GM12878 (cell line): ENCODE measurements around the gene MIEF1. TPM values are rescaled to one million over a fixed set of nuclear protein-coding genes. Genes with fewer than 3 reads are reported as not detected.

Experiments
- ATAC-seq: fragments of 200-7000 bp; cut with Tn5 transposase; 3 replicates; pipeline ENCODE4 v1.9.1; 2020; ENCODE audit warnings: mild to moderate bottlenecking, moderate library complexity
- BruUV-seq: library from RNA; stranded (reverse); fragments of 400-500 nt; replicated peaks from 2 replicates; lab custom pipeline; 2021; lab: Mats Ljungman, UMichigan
- CTCF ChIA-PET: fragments of 300-600 bp; sonication (Branson Sonifier 250); formaldehyde crosslinking; extraction: SDS; loops from one replicate; lab custom pipeline; 2021; ENCODE audit warnings: inconsistent platforms; lab: Yijun Ruan, JAX
- POLR2A ChIA-PET: fragments of 350-600 bp; formaldehyde crosslinking; extraction: SDS; loops from one replicate; lab custom pipeline; 2021; ENCODE audit warnings: inconsistent platforms; lab: Charles Lee
- RAD21 ChIA-PET: fragments of 300-600 bp; sonication (Branson Sonifier 250); formaldehyde crosslinking; loops from one replicate; lab custom pipeline; 2023; ENCODE audit warnings: antibody characterized with exemption; ENCODE audit not compliant: unreplicated experiment; lab: Charles Lee
- SMC1A ChIA-PET: fragments of 300-600 bp; sonication (Branson Sonifier 250); formaldehyde crosslinking; loops from one replicate; lab custom pipeline; 2023; ENCODE audit not compliant: unreplicated experiment, uncharacterized antibody; lab: Charles Lee
- DNase-seq: peaks from one replicate; pipeline ENCODE4 v3.0.0-alpha.2; 2011; ENCODE audit warnings: low read depth, low spot score
- FAIRE-seq: peaks from 3 replicates; lab custom pipeline; 2011; peaks lifted over from hg19 to GRCh38; lab: Jason Lieb, UNC
- H2AFZ ChIP-seq: 2 replicates; pipeline ENCODE4 v1.6.0; 2011; ENCODE audit warnings: low read depth, low read length, control low read depth; ENCODE audit not compliant: control insufficient read depth
- H3K27ac ChIP-seq: 2 replicates; pipeline ENCODE4 v1.5.1; 2011; ENCODE audit warnings: control low read depth; ENCODE audit not compliant: control insufficient read depth, insufficient read depth
- H3K27me3 ChIP-seq, 2 experiments: replicated peaks in 1 of 2; 2 replicates each; pipeline versions ENCODE4 v1.6.0 to v1.6.1; 2011; ENCODE audit warnings: low read length in 1 of 2; ENCODE audit not compliant: control insufficient read depth in 2 of 2, insufficient read depth in 2 of 2
- H3K36me3 ChIP-seq, 2 experiments: 2 replicates each; pipeline ENCODE4 v1.5.1; 2011; ENCODE audit warnings: low read length in 1 of 2; ENCODE audit not compliant: control insufficient read depth in 2 of 2, insufficient read depth in 2 of 2
- H3K4me1 ChIP-seq: 2 replicates; pipeline ENCODE4 v1.6.1; 2011; ENCODE audit warnings: mild to moderate bottlenecking, low read length, moderate library complexity, mixed read lengths; ENCODE audit not compliant: control insufficient read depth, insufficient read depth
- H3K4me2 ChIP-seq: 2 replicates; pipeline ENCODE4 v1.6.0; 2011; ENCODE audit warnings: control low read depth; ENCODE audit not compliant: control insufficient read depth, insufficient read depth
- H3K4me3 ChIP-seq: fragments of 200-600 bp; sonication (generic); 2 replicates; pipeline ENCODE4 v1.5.1; 2016
- H3K79me2 ChIP-seq: 2 replicates; pipeline ENCODE4 v1.6.0; 2011; ENCODE audit warnings: low read length; ENCODE audit not compliant: control insufficient read depth, insufficient read depth
- H3K9ac ChIP-seq: 2 replicates; pipeline ENCODE4 v1.8.0; 2011; ENCODE audit warnings: low read length, control low read depth, mixed read lengths; ENCODE audit not compliant: control insufficient read depth, insufficient read depth
- H3K9me3 ChIP-seq: replicated peaks from 3 replicates; pipeline ENCODE4 v1.5.1; 2011; ENCODE audit warnings: mild to moderate bottlenecking, low read length; ENCODE audit not compliant: control insufficient read depth, insufficient read depth
- H4K20me1 ChIP-seq: 2 replicates; pipeline ENCODE4 v1.6.0; 2011; ENCODE audit not compliant: control insufficient read depth, insufficient read depth
- CUX1 ChIP-seq: IDR thresholded peaks from 2 replicates; pipeline ENCODE4 v1.6.1; 2012; ENCODE audit warnings: improper control_type of control experiment, low read depth, low read length; ENCODE audit not compliant: insufficient replicate concordance
- ZBED1 ChIP-seq: IDR thresholded peaks from 2 replicates; pipeline ENCODE4 v1.6.1; 2016; ENCODE audit warnings: borderline replicate concordance
- WGBS: methylation state at CpG from one replicate; pipeline ENCODE4 v1.1.6; 2016; ENCODE audit warnings: low lambda C conversion rate; ENCODE audit not compliant: insufficient replicate concordance, insufficient coverage; ENCODE audit errors: missing lambda C conversion rate; 5-methylcytosine and 5-hydroxymethylcytosine counted together
- in situ Hi-C: fragments of 300-500 bp; cut with MboI; formaldehyde crosslinking; loops from 9 replicates; pipeline ENCODE4 v1.14.3; 2018; ENCODE audit warnings: mixed read lengths
- intact Hi-C: fragments of 100-400 bp; cut with micrococcal nuclease; formaldehyde crosslinking; loops from one replicate; pipeline ENCODE4 v1.14.2; 2022; ENCODE audit not compliant: unreplicated experiment
- polyA plus RNA-seq, 11 experiments: library from polyadenylated mRNA; depleted of rRNA in 4 of 11; unstranded in 6 of 11; stranded (reverse) in 5 of 11; fragments of >200 nt; fragmentation: Nextera tagmentation in 4 of 11; fragmentation: Illumina TruSeq in 1 of 11; extraction: Ambion mirVana in 4 of 11; extraction: Trizol in 1 of 11; gene quantifications; 1 replicate in 1 of 11; 2 replicates in 10 of 11; pipeline versions ENCODE4 v1.2.1 to v1.2.3, GENCODE V29; 2011 to 2016; ENCODE audit warnings: inconsistent platforms in 2 of 11, missing spikeins in 2 of 11, low read depth in 1 of 11
- total RNA-seq, 4 experiments: library from RNA; depleted of rRNA in 3 of 4; stranded (reverse); fragments of >200 nt in 3 of 4; fragmentation: Illumina TruSeq in 1 of 4; extraction: Trizol in 1 of 4; gene quantifications; 2 replicates each; pipeline versions ENCODE4 v1.2.1 to v1.2.3, GENCODE V29; 2013 to 2021

Gene MIEF1
- total and polyA plus RNA-seq, 10 of the 15 experiments (the other 5 are each of a cell fraction or from before 2014, with no cell fraction given): 12.4 to 52.3 (median 29.3) TPM

- Histone ChIP-seq H3K36me3 (peaks cover 7 to 23% of the 10 kb centered on the region in 2 experiments; a peak in 3 of 4 replicates), H3K4me2 (peak overlapping the region; percentile 65), H3K27me3 (no peaks in the 10 kb centered on the region), H3K79me2 (peaks cover 65% of the 10 kb centered on the region), H3K4me3 (peak overlapping the region; percentile 50; the same call in 1 of the 2 replicates), H3K9me3 (no peaks in the 10 kb centered on the region), H2AFZ (no peak overlapping the region), H3K27ac (peak overlapping the region; percentile 76), H4K20me1 (no peaks in the 10 kb centered on the region; the same call in 1 of the 2 replicates), H3K4me1 (peaks cover 55% of the 10 kb centered on the region), H3K9ac (peak overlapping the region; percentile 50; the same call in 1 of the 2 replicates)
- 67% methylated on average over 16 of the region's 16 CpGs for WGBS
- ATAC-seq (peak; percentile 5; the same call in 1 of the 3 replicates), DNase-seq (no peak), FAIRE-seq (no peak)
- ChIA-PET SMC1A (interaction anchor here (1.0 to 3.7 kb wide), 10 partner anchors 9 to 138 kb away, joined by 3 to 21 read pairs (median 4); no protein-coding TSS in a partner anchor), CTCF (interaction anchor here (0.6 to 3.7 kb wide), 7 partner anchors 9 to 138 kb away, joined by 3 to 15 read pairs (median 5); no protein-coding TSS in a partner anchor), RAD21 (interaction anchor here (0.9 to 4.3 kb wide), 8 partner anchors 8 to 58 kb away, joined by 3 to 27 read pairs (median 4); partner anchors contain the start of gene MIEF1), POLR2A (interaction anchor here (1.0 to 5.0 kb wide), 6 partner anchors 9 to 34 kb away, joined by 4 to 38 read pairs (median 8); no protein-coding TSS in a partner anchor)
- TF ChIP-seq CUX1 (no peak), ZBED1 (no peak)
- intact Hi-C loops: no loop called here
- BruUV-seq: no TSS peak
- in situ Hi-C loops: no loop called here
Observed at GRCh38 chr22:39470451-39471291, 31.4 kb upstream of the MIEF1 start.
